GM12873 (cell line): Measurements from ENCODE around the gene IL24.
A peak's percentile ranks its signal among the peaks of the same experiment; 100 is the strongest.

Source experiments
- CTCF ChIP-seq: IDR thresholded peaks from 2 replicates; pipeline ENCODE4 v1.5.1; 2012; ENCODE audit warnings: low read depth, mild to moderate bottlenecking, moderate library complexity, low read length, control low read depth; ENCODE audit not compliant: insufficient read depth; ENCODE audit errors: missing control alignments

IL24 gene

GRCh38 chr1:206912445-206913095, 15.3 kb downstream of the IL24 start:
- peak; percentile 82 for TF ChIP-seq CTCF

- no peak for TF ChIP-seq CTCF
Observed at GRCh38 chr1:206913766-206914537, 16.7 kb downstream of the IL24 start.

DNA sequence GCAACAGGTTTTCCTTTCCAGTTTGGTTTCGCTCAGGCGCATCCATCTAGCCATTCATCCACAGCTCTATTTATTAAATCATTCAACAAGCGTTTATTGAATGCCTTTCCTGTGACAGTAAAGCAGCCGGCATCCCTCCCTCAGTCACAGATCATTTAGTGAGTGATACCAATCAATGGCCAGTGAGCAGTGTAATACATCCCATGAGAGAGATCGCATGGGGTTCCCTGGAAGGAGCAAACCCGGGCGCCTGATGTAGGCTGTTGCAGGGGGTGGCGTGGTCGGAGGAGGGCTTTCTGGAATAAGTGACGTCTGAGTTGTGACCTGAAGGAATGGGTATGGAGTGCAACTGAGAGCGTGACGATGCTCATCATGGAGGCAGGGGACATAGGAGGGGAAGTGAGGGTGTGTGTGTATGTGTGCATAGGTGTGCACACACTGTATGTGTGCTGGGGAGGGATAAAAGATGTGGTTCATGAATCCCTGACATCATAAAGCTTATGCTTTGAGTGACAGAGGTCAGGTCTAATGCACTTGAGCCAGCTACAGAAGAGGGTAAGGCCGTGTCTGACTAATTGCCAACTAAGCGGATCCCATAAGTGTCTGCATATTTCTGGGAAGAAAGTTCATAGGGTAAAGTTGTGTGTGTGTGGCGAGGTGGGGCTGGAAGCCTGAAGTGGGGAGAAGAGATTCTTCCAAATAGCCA, 17.9 kb downstream of the IL24 start:
- no peak for TF ChIP-seq CTCF

GRCh38 chr1:206916000-206916709, 18.9 kb downstream of the IL24 start:
- no peak for TF ChIP-seq CTCF

DNA sequence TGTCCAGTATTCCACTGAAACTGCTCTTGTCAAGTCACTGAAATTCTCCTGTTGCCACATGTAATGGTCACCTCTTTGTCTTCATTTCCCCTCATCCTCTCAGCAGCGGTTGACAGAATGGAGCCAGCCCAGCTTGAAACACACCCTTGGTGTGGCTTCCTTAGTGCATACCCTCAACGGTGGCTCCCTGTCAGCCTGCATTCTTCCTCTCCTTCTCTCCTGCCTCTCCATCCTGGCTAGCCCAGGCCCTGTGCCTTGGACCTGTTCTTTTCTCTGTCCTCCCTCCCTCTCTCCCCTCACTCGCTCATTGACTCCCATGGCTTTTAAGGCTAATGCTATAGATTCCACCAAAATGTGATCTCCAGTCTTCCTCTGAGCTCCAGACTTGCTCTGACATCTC, 20.8 kb downstream of the IL24 start:
- no peak for TF ChIP-seq CTCF

- TF ChIP-seq CTCF = no peak
Observed at GRCh38 chr1:206921772-206922265, 24.6 kb downstream of the IL24 start, which contains the start of gene FCMR. Gene FCMR (minus strand): TSS chr1:206921941. CDS start chr1:206921854, 87 bp downstream.

GRCh38 chr1:206922524-206922923, 25.3 kb downstream of the IL24 start:
- no peak for TF ChIP-seq CTCF
